H1 (cell line): ENCODE results near the gene PXK. TPM values are rescaled to one million over a fixed set of nuclear protein-coding genes. Genes with fewer than 3 reads are reported as not detected.

ENCODE experiments used
- CTCF ChIA-PET: fragments of 300-600 bp; sonication (Branson Sonifier 250); formaldehyde crosslinking; loops from one replicate; lab custom pipeline; 2021; ENCODE audit not compliant: partially characterized antibody; lab: Charles Lee
- POLR2A ChIA-PET: fragments of 300-600 bp; sonication (Branson Sonifier 250); formaldehyde crosslinking; loops from one replicate; lab custom pipeline; 2021; ENCODE audit warnings: inconsistent platforms; ENCODE audit not compliant: partially characterized antibody; lab: Charles Lee
- DNase-seq, 2 experiments: peaks; one replicate each; pipeline versions ENCODE4 v3.0.0 to v3.0.0-alpha.2; 2010 to 2022; ENCODE audit warnings: low spot score in 2 of 2, low read depth in 1 of 2, mixed read lengths in 1 of 2
- FAIRE-seq: peaks from 2 replicates; lab custom pipeline; 2011; peaks lifted over from hg19 to GRCh38; lab: Jason Lieb, UNC
- H2AFZ ChIP-seq: 2 replicates; pipeline ENCODE4 v1.8.1; 2012; ENCODE audit warnings: low read length, inconsistent platforms
- H2AK5ac ChIP-seq: 2 replicates; pipeline ENCODE4 v1.6.1; 2013; ENCODE audit warnings: low read depth, low read length
- H2BK120ac ChIP-seq: replicated peaks from 2 replicates; pipeline ENCODE3; 2013; ENCODE audit warnings: low read depth, low read length, inconsistent platforms
- H2BK12ac ChIP-seq: 2 replicates; pipeline ENCODE4 v1.6.1; 2013; ENCODE audit warnings: low read depth, low read length
- H2BK15ac ChIP-seq: 2 replicates; pipeline ENCODE4 v1.6.1; 2013; ENCODE audit warnings: low read length
- H2BK20ac ChIP-seq: 2 replicates; pipeline ENCODE4 v1.6.1; 2013; ENCODE audit warnings: low read length
- H2BK5ac ChIP-seq: 2 replicates; pipeline ENCODE4 v1.6.1; 2013; ENCODE audit warnings: low read depth, low read length
- H3K14ac ChIP-seq: 2 replicates; pipeline ENCODE4 v1.6.1; 2013; ENCODE audit warnings: inconsistent platforms; ENCODE audit not compliant: insufficient read length
- H3K18ac ChIP-seq: 2 replicates; pipeline ENCODE4 v1.6.1; 2013; ENCODE audit warnings: low read length; ENCODE audit errors: extremely low read depth
- H3K23ac ChIP-seq: 2 replicates; pipeline ENCODE4 v1.6.1; 2013; ENCODE audit warnings: inconsistent platforms; ENCODE audit not compliant: insufficient read length
- H3K23me2 ChIP-seq: 2 replicates; pipeline ENCODE4 v1.6.1; 2013; ENCODE audit warnings: low read depth, low read length
- H3K27ac ChIP-seq: 2 replicates; pipeline ENCODE4 v1.6.1; 2011; ENCODE audit warnings: low read depth, low read length, inconsistent platforms
- H3K27me3 ChIP-seq, 4 experiments: replicated peaks in 1 of 4; 1 replicate in 1 of 4; 2 replicates in 3 of 4; pipeline versions ENCODE4 v1.6.1 to v1.8.1; 2011 to 2013; ENCODE audit warnings: low read length in 3 of 4, mild to moderate bottlenecking in 3 of 4, inconsistent platforms in 2 of 4, mixed read lengths in 2 of 4, moderate library complexity in 1 of 4; ENCODE audit not compliant: control insufficient read depth in 3 of 4, insufficient read depth in 3 of 4; ENCODE audit errors: extremely low read depth in 1 of 4
- H3K36me3 ChIP-seq, 4 experiments: 2 replicates each; pipeline versions ENCODE4 v1.6.1 to v1.8.1; 2011 to 2013; ENCODE audit warnings: mild to moderate bottlenecking in 4 of 4, low read length in 3 of 4, moderate library complexity in 2 of 4, control low read depth in 1 of 4, inconsistent platforms in 1 of 4; ENCODE audit not compliant: insufficient read depth in 4 of 4, control insufficient read depth in 2 of 4
- H3K4ac ChIP-seq: replicated peaks from 2 replicates; pipeline ENCODE3; 2013; ENCODE audit warnings: low read length, low read depth, mixed read lengths, inconsistent platforms; ENCODE audit not compliant: insufficient read length
- H3K4me1 ChIP-seq, 4 experiments: replicated peaks in 1 of 4; 1 replicate in 1 of 4; 2 replicates in 3 of 4; pipeline versions ENCODE4 v1.6.1 to v1.8.1; 2011 to 2013; ENCODE audit warnings: low read length in 3 of 4, inconsistent platforms in 2 of 4, mixed read lengths in 1 of 4; ENCODE audit not compliant: insufficient read depth in 4 of 4, control insufficient read depth in 3 of 4
- H3K4me2 ChIP-seq, 2 experiments: 2 replicates each; pipeline versions ENCODE4 v1.6.1 to v1.8.1; 2011 to 2013; ENCODE audit warnings: low read depth in 2 of 2, low read length in 2 of 2, control low read depth in 1 of 2, inconsistent platforms in 1 of 2, mild to moderate bottlenecking in 1 of 2; ENCODE audit not compliant: insufficient read depth in 1 of 2
- H3K4me3 ChIP-seq, 4 experiments: fragments of 200-600, 300-600 bp in 1 of 4; sonication (generic), shearing (Covaris generic), sonication (Bioruptor Twin) in 1 of 4; 2 replicates each; pipeline versions ENCODE4 v1.5.1 to v1.8.1; 2011 to 2016; ENCODE audit warnings: low read length in 4 of 4, low read depth in 3 of 4, control low read depth in 2 of 4, inconsistent platforms in 2 of 4, mild to moderate bottlenecking in 2 of 4, mixed read lengths in 1 of 4, moderate library complexity in 1 of 4; ENCODE audit not compliant: insufficient read depth in 2 of 4; ENCODE audit errors: extremely low read depth in 1 of 4
- H3K56ac ChIP-seq: replicated peaks from 2 replicates; pipeline ENCODE3; 2013; ENCODE audit warnings: low read depth, mild to moderate bottlenecking, mixed read lengths, low read length, inconsistent platforms; ENCODE audit not compliant: insufficient read length
- H3K79me1 ChIP-seq: 2 replicates; pipeline ENCODE4 v1.6.1; 2013; ENCODE audit warnings: low read depth, low read length, control low read depth
- H3K79me2 ChIP-seq, 2 experiments: 2 replicates each; pipeline versions ENCODE4 v1.6.1 to v1.8.1; 2012 to 2013; ENCODE audit warnings: low read length in 2 of 2, mild to moderate bottlenecking in 2 of 2, inconsistent platforms in 1 of 2; ENCODE audit not compliant: insufficient read depth in 2 of 2, control insufficient read depth in 1 of 2
- H3K9ac ChIP-seq, 4 experiments: replicated peaks in 1 of 4; 1 replicate in 1 of 4; 2 replicates in 3 of 4; pipeline versions ENCODE4 v1.6.1 to v1.8.1; 2011 to 2013; ENCODE audit warnings: low read depth in 3 of 4, low read length in 3 of 4, control low read depth in 2 of 4, mild to moderate bottlenecking in 2 of 4, moderate library complexity in 2 of 4, inconsistent platforms in 1 of 4; ENCODE audit errors: extremely low read depth in 1 of 4
- H3K9me3 ChIP-seq, 2 experiments: 2 replicates each; pipeline versions ENCODE4 v1.6.1 to v1.8.1; 2012 to 2013; ENCODE audit warnings: mild to moderate bottlenecking in 2 of 2, moderate library complexity in 2 of 2, control low read depth in 1 of 2, inconsistent platforms in 1 of 2, low read depth in 1 of 2, low read length in 1 of 2, mixed read lengths in 1 of 2; ENCODE audit not compliant: insufficient read depth in 2 of 2
- H4K20me1 ChIP-seq, 2 experiments: replicated peaks in 1 of 2; 2 replicates each; pipeline versions ENCODE3 to v1.8.1; 2011 to 2013; ENCODE audit warnings: inconsistent platforms in 2 of 2, low read length in 2 of 2, mild to moderate bottlenecking in 1 of 2; ENCODE audit not compliant: insufficient read depth in 2 of 2, control insufficient read depth in 1 of 2
- H4K5ac ChIP-seq: 2 replicates; pipeline ENCODE4 v1.6.1; 2013; ENCODE audit warnings: low read length, low read depth, mixed read lengths, inconsistent platforms; ENCODE audit not compliant: insufficient read length
- H4K8ac ChIP-seq: 2 replicates; pipeline ENCODE4 v1.8.0; 2013; ENCODE audit warnings: mild to moderate bottlenecking, moderate library complexity, low read length, inconsistent platforms; ENCODE audit not compliant: insufficient read depth; ENCODE audit errors: extremely low read depth
- H4K91ac ChIP-seq: replicated peaks from 2 replicates; pipeline ENCODE3; 2013; ENCODE audit warnings: low read length, mixed read lengths, inconsistent platforms; ENCODE audit not compliant: insufficient read length
- EP300 ChIP-seq, 2 experiments: IDR thresholded peaks; 1 replicate in 1 of 2; 2 replicates in 1 of 2; pipeline ENCODE4 v1.6.1; 2011 to 2012; ENCODE audit warnings: low read depth in 2 of 2, low read length in 2 of 2, mild to moderate bottlenecking in 2 of 2, borderline replicate concordance in 1 of 2, inconsistent platforms in 1 of 2, moderate library complexity in 1 of 2
- TAF7 ChIP-seq: optimal IDR thresholded peaks from 2 replicates; pipeline ENCODE3; 2011; ENCODE audit warnings: low read depth, mild to moderate bottlenecking, inconsistent platforms, low read length, moderate library complexity, borderline replicate concordance
- WGBS, 2 experiments: shearing (Covaris generic) in 1 of 2; methylation state at CpG; one replicate each; pipeline versions ENCODE4 v1.1.6 to v1.1.7; 2013 to 2015; ENCODE audit warnings: low lambda C conversion rate in 2 of 2, mixed read lengths in 2 of 2, inconsistent platforms in 1 of 2, low coverage in 1 of 2, missing lambda C conversion rate in 1 of 2; ENCODE audit not compliant: insufficient replicate concordance in 2 of 2, insufficient coverage in 1 of 2, insufficient read length in 1 of 2; ENCODE audit errors: extremely low coverage in 1 of 2, missing lambda C conversion rate in 1 of 2; 5-methylcytosine and 5-hydroxymethylcytosine counted together
- polyA plus RNA-seq, 7 experiments: library from polyadenylated mRNA; depleted of rRNA in 3 of 7; stranded (reverse) in 5 of 7; unstranded in 2 of 7; fragments of >200 nt in 5 of 7; fragments of 200-250 nt in 2 of 7; gene quantifications; 1 replicate in 5 of 7; 2 replicates in 1 of 7; 4 replicates in 1 of 7; pipeline versions ENCODE4 v1.2.1 to v1.2.3, GENCODE V29; 2011 to 2013; ENCODE audit warnings: missing spikeins in 2 of 7, mixed read lengths in 2 of 7
- total RNA-seq: library from RNA; stranded (reverse); fragmentation: NEBNext Ultra II Directional; extraction: Animal tissue kit (Norgen Biotek cat#: 25700); gene quantifications from 2 replicates; pipeline ENCODE4 v1.2.1, GENCODE V29; 2021

PXK gene
- total and polyA plus RNA-seq, 2 of the 8 experiments (the other 6 are each of a cell fraction or from before 2014, with no cell fraction given) = 3.5 to 7.1 TPM

DNA sequence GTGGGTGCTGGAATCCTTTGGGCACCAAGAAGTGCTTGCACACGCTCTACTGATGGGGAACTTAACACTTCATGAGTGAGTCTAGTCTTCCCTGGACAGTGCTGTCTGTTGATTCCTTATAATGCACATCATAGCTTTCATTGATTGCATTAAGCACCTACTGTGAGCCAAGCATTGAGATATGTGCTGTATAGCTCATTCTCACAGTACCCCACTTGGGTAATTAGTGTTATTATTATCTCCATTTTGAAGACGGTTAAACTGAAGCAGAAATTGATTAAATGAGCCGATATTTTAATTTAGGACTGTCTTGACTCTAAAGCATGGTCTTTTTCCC, 101.4 kb downstream of the PXK start:
- Histone ChIP-seq H3K4me3 (peak overlapping the region in 2 of 4 experiments; percentile 14 to 29; a peak in 3 of 8 replicates), H3K79me2 (peaks cover 0 to 20% of the 10 kb centered on the region in 2 experiments; a peak in 2 of 4 replicates), H4K8ac (no peak overlapping the region; the same call in 1 of the 2 replicates), H3K36me3 (peaks cover 21 to 28% (median 27%) of the 10 kb centered on the region in 4 experiments; a peak in 7 of 8 replicates), H2BK12ac (peak overlapping the region; percentile 97), H2BK20ac (peak overlapping the region; percentile 99), H4K5ac (peak overlapping the region; percentile 49), H2BK15ac (peak overlapping the region; percentile 99; the same call in 1 of the 2 replicates), H3K79me1 (no peaks in the 10 kb centered on the region), H3K9ac (no peak overlapping the region; a peak in 1 of 7 replicates), H3K4me1 (peaks cover 0 to 21% (median 12%) of the 10 kb centered on the region in 4 experiments; a peak in 5 of 7 replicates), H3K23me2 (peaks cover 5% of the 10 kb centered on the region; the same call in 1 of the 2 replicates), H3K27me3 (no peaks in the 10 kb centered on the region), H3K18ac (peak overlapping the region; percentile 94), H3K27ac (0 out of 2 replicates have a peak overlapping the region, but pooled peaks have one; percentile 17), H3K23ac (no peak overlapping the region), H3K14ac (no peak overlapping the region), H2BK120ac (peak overlapping the region; percentile 96), H3K4ac (peak overlapping the region; percentile 54), H4K91ac (peak overlapping the region; percentile 83), H2AK5ac (peak overlapping the region; percentile 97), H4K20me1 (peaks cover 0 to 3% of the 10 kb centered on the region in 2 experiments), H2BK5ac (peak overlapping the region; percentile 98), H3K4me2 (peak overlapping the region; percentile 25 to 72; a peak in 3 of 4 replicates), H2AFZ (no peak overlapping the region), H3K56ac (no peak overlapping the region), H3K9me3 (no peaks in the 10 kb centered on the region)
- ChIA-PET POLR2A (interaction anchor here (0.8 to 3.3 kb wide), 18 partner anchors 8 to 259 kb away, joined by 3 to 30 read pairs (median 4); partner anchors contain the start of gene KCTD6), CTCF (interaction anchor here (0.9 to 3.3 kb wide), 9 partner anchors 16 to 126 kb away, joined by 3 to 10 read pairs (median 4); no protein-coding TSS in a partner anchor)
- 78% methylated on average over 3 of the region's 3 CpGs; no CpG with 5 or more reads in 1 of the 2 experiments for WGBS, 2 experiments
- no peak for FAIRE-seq
- no peak for DNase-seq
- TF ChIP-seq TAF7 (no peak), EP300 (IDR thresholded peaks at IDR 0.05; ENCODE audit: borderline replicate concordance in 1 of 2, low read depth in 2 of 2, low read length in 2 of 2) (no peak)
